NT2/D1 (cell line): Measurements from ENCODE around the gene TBC1D21.

Experiments
- YY1 ChIP-seq: IDR thresholded peaks from 2 replicates; pipeline ENCODE4 v1.6.1; 2011; ENCODE audit not compliant: insufficient read length, insufficient read depth
- ZNF274 ChIP-seq: IDR thresholded peaks from 2 replicates; pipeline ENCODE4 v1.6.1; 2011; ENCODE audit warnings: mild to moderate bottlenecking, low read depth, low read length

GRCh38 chr15:73850228-73850627 is 23.1 kb upstream of the TBC1D21 start:
- TF ChIP-seq YY1 (no peak), ZNF274 (no peak)
